Measurements from ENCODE around the gene B4GALNT4. TPM values are rescaled to one million over a fixed set of nuclear protein-coding genes. Genes with fewer than 3 reads are reported as not detected.

Gene B4GALNT4
- total and polyA plus RNA-seq, 2 of the 13 experiments (the other 11 are each of a cell fraction or from before 2014, with no cell fraction given) = 30.5 to 50.1 TPM

GRCh38 chr11:396948-397548 lies 27.7 kb downstream of the B4GALNT4 start (continued):
- TF ChIP-seq BRF2 (CRISPR knock-in tag; IDR thresholded peaks at IDR 0.05) (no peak), YEATS2 (CRISPR knock-in tag; IDR thresholded peaks at IDR 0.05; ENCODE audit: borderline replicate concordance) (0 out of 2 replicates have a peak, but pooled peaks have one; percentile 37), ZHX2 (IDR thresholded peaks at IDR 0.05; ENCODE audit: low read depth) (peak; percentile 44; the same call in 1 of the 2 replicates), ZHX2 (CRISPR knock-in tag; IDR thresholded peaks at IDR 0.05; ENCODE audit: borderline replicate concordance) (no peak), KDM5B (CRISPR knock-in tag; IDR thresholded peaks at IDR 0.05; ENCODE audit: borderline replicate concordance) (peak; percentile 40; the same call in 1 of the 2 replicates), GPN1 (CRISPR knock-in tag; IDR thresholded peaks at IDR 0.05; ENCODE audit: borderline replicate concordance) (no peak; the same call in 1 of the 2 replicates), ZNF839 (CRISPR knock-in tag; IDR thresholded peaks at IDR 0.05; ENCODE audit: borderline replicate concordance) (0 out of 2 replicates have a peak, but pooled peaks have one; percentile 28), ZNF746 (CRISPR knock-in tag; IDR thresholded peaks at IDR 0.05) (0 out of 2 replicates have a peak, but pooled peaks have one; percentile 33), SALL2 (CRISPR knock-in tag; IDR thresholded peaks at IDR 0.05) (no peak), LCORL (IDR thresholded peaks at IDR 0.05) (no peak), LCORL (CRISPR knock-in tag; IDR thresholded peaks at IDR 0.05) (peak; percentile 94), THRA (CRISPR knock-in tag; IDR thresholded peaks at IDR 0.05; ENCODE audit: borderline replicate concordance) (0 out of 2 replicates have a peak, but pooled peaks have one; percentile 8), ERF (CRISPR knock-in tag; IDR thresholded peaks at IDR 0.05) (peak; percentile 73; the same call in 1 of the 2 replicates), NFIB (CRISPR knock-in tag; IDR thresholded peaks at IDR 0.05; ENCODE audit: borderline replicate concordance) (no peak), NFE2L1 (CRISPR knock-in tag; IDR thresholded peaks at IDR 0.05; ENCODE audit: borderline replicate concordance) (no peak), ZNF747 (CRISPR knock-in tag; IDR thresholded peaks at IDR 0.05; ENCODE audit: borderline replicate concordance) (no peak), MAF1 (CRISPR knock-in tag; IDR thresholded peaks at IDR 0.05; ENCODE audit: borderline replicate concordance) (no peak), ZFX (CRISPR knock-in tag; IDR thresholded peaks at IDR 0.05; ENCODE audit: low read depth) (peak; percentile 68; the same call in 1 of the 2 replicates)
